Measurements from ENCODE around the gene USP3.

USP3 gene

GRCh38 chr15:63564093-63564492, 59.7 kb downstream of the USP3 start:
- no peaks in the 10 kb centered on the region for H3K4me1 ChIP-seq (ENCODE audit: control extremely low read depth in 1 of 4, control insufficient read depth in 4 of 4, insufficient read depth in 4 of 4, low read length in 3 of 4)
- DNase-seq: no peak
- no peak overlapping the region for H3K4me3 ChIP-seq (ENCODE audit: control insufficient read depth in 1 of 7, extremely low read depth in 1 of 7, insufficient read depth in 4 of 7, low read depth in 2 of 7, low read length in 6 of 7)
- peaks cover 11 to 49% (median 29%) of the 10 kb centered on the region in 4 experiments for H3K36me3 ChIP-seq (ENCODE audit: control insufficient read depth in 4 of 4, insufficient read depth in 4 of 4, low read length in 3 of 4)
- POLR2A ChIA-PET: no interaction called here
- no peaks in the 10 kb centered on the region for H3K9me3 ChIP-seq (ENCODE audit: control extremely low read depth in 1 of 5, control insufficient read depth in 4 of 5, insufficient read depth in 2 of 5, low read depth in 1 of 5, low read length in 4 of 5)
- CTCF ChIA-PET: interaction anchor here (1.0 to 2.6 kb wide), 3 partner anchors 11 to 97 kb away, joined by 3 to 9 read pairs (median 3); no protein-coding TSS in a partner anchor
- 100% methylated on average over 1 of the region's 3 CpGs for WGBS (ENCODE audit: insufficient coverage)
- no peak overlapping the region for H3K27ac ChIP-seq (ENCODE audit: insufficient read depth in 1 of 2, low read depth in 1 of 2, low read length in 2 of 2, poor library complexity in 1 of 2, severe bottlenecking in 2 of 2)
- H3K27me3 ChIP-seq (replicated peaks in 2 of 5; ENCODE audit: control insufficient read depth in 4 of 5, insufficient read depth in 5 of 5, low read length in 4 of 5): no peaks in the 10 kb centered on the region

DNA sequence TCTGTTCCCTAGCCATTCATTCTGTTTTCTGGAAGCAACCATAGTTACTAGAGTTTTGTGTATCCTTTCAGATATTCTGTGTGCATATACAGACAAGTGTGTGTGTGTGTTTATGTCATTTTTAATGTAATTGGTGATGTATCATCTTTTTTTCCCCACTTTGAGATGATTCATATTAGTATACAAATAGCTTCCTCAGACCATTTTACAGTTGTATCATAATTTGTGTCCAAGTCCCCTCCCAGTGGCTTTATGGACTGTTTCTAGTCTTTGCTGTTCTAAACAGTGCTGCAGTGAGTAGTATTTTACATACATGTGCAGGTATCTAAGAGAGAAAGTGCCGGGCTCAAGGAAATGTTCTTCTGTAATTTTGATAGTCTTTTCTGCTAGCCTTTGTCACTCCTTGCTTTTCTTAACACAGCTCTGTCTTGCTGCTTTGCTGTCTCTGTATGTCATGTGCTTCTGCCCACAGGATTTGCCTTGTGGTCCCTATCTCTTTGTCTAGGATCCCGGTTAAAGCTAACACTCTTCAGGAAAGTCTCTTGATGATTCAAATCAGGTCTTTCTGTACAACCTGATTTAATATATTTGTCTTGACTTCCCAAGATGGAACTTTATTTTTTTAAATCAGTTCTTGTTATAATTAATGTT, 61.3 kb downstream of the USP3 start:
- Histone ChIP-seq H3K27me3 (replicated peaks in 2 of 5; ENCODE audit: control insufficient read depth in 4 of 5, insufficient read depth in 5 of 5, low read length in 4 of 5) (no peaks in the 10 kb centered on the region), H3K4me1 (ENCODE audit: control extremely low read depth in 1 of 4, control insufficient read depth in 4 of 4, insufficient read depth in 4 of 4, low read length in 3 of 4) (no peaks in the 10 kb centered on the region), H3K9me3 (ENCODE audit: control extremely low read depth in 1 of 5, control insufficient read depth in 4 of 5, insufficient read depth in 2 of 5, low read depth in 1 of 5, low read length in 4 of 5) (no peaks in the 10 kb centered on the region), H3K4me3 (ENCODE audit: control insufficient read depth in 1 of 7, extremely low read depth in 1 of 7, insufficient read depth in 4 of 7, low read depth in 2 of 7, low read length in 6 of 7) (no peak overlapping the region), H3K27ac (ENCODE audit: insufficient read depth in 1 of 2, low read depth in 1 of 2, low read length in 2 of 2, poor library complexity in 1 of 2, severe bottlenecking in 2 of 2) (no peak overlapping the region), H3K36me3 (ENCODE audit: control insufficient read depth in 4 of 4, insufficient read depth in 4 of 4, low read length in 3 of 4) (peaks cover 11 to 55% (median 37%) of the 10 kb centered on the region in 4 experiments)
- POLR2A ChIA-PET: no interaction called here
- CTCF ChIA-PET: no interaction called here
- no peak for DNase-seq
- WGBS (ENCODE audit: insufficient coverage): 83% methylated on average over 1 of the region's 2 CpGs

GRCh38 chr15:63572749-63573464, 68.5 kb downstream of the USP3 start:
- H3K36me3 ChIP-seq (ENCODE audit: control insufficient read depth in 4 of 4, insufficient read depth in 4 of 4, low read length in 3 of 4): peaks cover 18 to 57% (median 27%) of the 10 kb centered on the region in 4 experiments
- WGBS (ENCODE audit: insufficient coverage): 100% methylated on average over 2 of the region's 7 CpGs
- no peaks in the 10 kb centered on the region for H3K27me3 ChIP-seq (replicated peaks in 2 of 5; ENCODE audit: control insufficient read depth in 4 of 5, insufficient read depth in 5 of 5, low read length in 4 of 5)
- POLR2A ChIA-PET: no interaction called here
- H3K4me1 ChIP-seq (ENCODE audit: control extremely low read depth in 1 of 4, control insufficient read depth in 4 of 4, insufficient read depth in 4 of 4, low read length in 3 of 4): no peaks in the 10 kb centered on the region
- no peak for DNase-seq
- no peaks in the 10 kb centered on the region for H3K9me3 ChIP-seq (ENCODE audit: control extremely low read depth in 1 of 5, control insufficient read depth in 4 of 5, insufficient read depth in 2 of 5, low read depth in 1 of 5, low read length in 4 of 5)
- H3K27ac ChIP-seq (ENCODE audit: insufficient read depth in 1 of 2, low read depth in 1 of 2, low read length in 2 of 2, poor library complexity in 1 of 2, severe bottlenecking in 2 of 2): no peak overlapping the region
- CTCF ChIA-PET: interaction anchor here (0.6 kb wide), 1 partner anchor 280 kb away, joined by 3 read pairs; no protein-coding TSS in a partner anchor
- no peak overlapping the region for H3K4me3 ChIP-seq (ENCODE audit: control insufficient read depth in 1 of 7, extremely low read depth in 1 of 7, insufficient read depth in 4 of 7, low read depth in 2 of 7, low read length in 6 of 7)

DNA sequence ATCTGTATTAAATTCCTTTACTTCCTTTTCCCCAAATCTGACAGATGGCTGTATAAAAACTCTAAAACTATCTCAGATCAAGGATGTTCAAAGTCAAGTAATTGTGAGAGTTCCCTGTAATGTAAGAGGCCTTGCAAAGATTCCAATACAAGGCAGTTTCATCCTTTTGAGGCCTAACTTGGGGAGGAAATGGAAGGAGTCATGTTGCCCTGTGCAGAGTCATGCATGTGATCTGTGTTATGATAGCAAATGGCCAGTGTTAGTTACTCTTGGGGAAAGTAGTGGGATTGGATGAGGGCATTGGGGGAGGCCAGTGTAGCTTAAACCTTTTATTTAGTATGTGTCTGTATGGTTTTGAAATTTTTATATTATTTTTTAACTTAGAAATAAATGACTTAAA, 69.1 kb downstream of the USP3 start:
- Histone ChIP-seq H3K36me3 (ENCODE audit: control insufficient read depth in 4 of 4, insufficient read depth in 4 of 4, low read length in 3 of 4) (peaks cover 18 to 58% (median 27%) of the 10 kb centered on the region in 4 experiments), H3K27ac (ENCODE audit: insufficient read depth in 1 of 2, low read depth in 1 of 2, low read length in 2 of 2, poor library complexity in 1 of 2, severe bottlenecking in 2 of 2) (no peak overlapping the region), H3K9me3 (ENCODE audit: control extremely low read depth in 1 of 5, control insufficient read depth in 4 of 5, insufficient read depth in 2 of 5, low read depth in 1 of 5, low read length in 4 of 5) (no peaks in the 10 kb centered on the region), H3K4me3 (ENCODE audit: control insufficient read depth in 1 of 7, extremely low read depth in 1 of 7, insufficient read depth in 4 of 7, low read depth in 2 of 7, low read length in 6 of 7) (no peak overlapping the region), H3K27me3 (replicated peaks in 2 of 5; ENCODE audit: control insufficient read depth in 4 of 5, insufficient read depth in 5 of 5, low read length in 4 of 5) (no peaks in the 10 kb centered on the region), H3K4me1 (ENCODE audit: control extremely low read depth in 1 of 4, control insufficient read depth in 4 of 4, insufficient read depth in 4 of 4, low read length in 3 of 4) (no peaks in the 10 kb centered on the region)
- POLR2A ChIA-PET: interaction anchor here (0.8 kb wide), 1 partner anchor 70 kb away, joined by 3 read pairs; the partner anchor contains the start of gene USP3
- no peak for DNase-seq
- CTCF ChIA-PET: interaction anchor here (0.6 kb wide), 1 partner anchor 10 kb away, joined by 3 read pairs; no protein-coding TSS in a partner anchor

DNA sequence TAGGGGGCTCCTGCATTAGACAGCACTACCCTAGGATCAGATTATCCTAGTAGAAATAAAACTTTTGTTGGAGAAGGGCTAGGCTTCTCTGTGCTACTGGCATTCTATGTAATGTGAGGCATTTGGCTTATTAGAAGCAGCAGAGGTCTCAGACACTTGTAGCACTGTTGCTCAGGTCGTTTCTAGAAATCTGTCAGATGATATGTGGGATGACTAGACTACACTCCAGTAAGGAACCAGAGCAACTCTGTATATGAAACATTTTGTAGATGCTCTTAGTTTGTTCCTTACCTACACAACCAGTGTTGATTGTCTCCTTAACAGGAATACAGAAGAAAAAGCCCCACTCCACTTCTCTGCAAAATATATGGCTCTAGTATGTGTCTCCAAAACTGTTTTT, 70.9 kb downstream of the USP3 start:
- Histone ChIP-seq H3K4me1 (ENCODE audit: control extremely low read depth in 1 of 4, control insufficient read depth in 4 of 4, insufficient read depth in 4 of 4, low read length in 3 of 4) (no peaks in the 10 kb centered on the region), H3K9me3 (ENCODE audit: control extremely low read depth in 1 of 5, control insufficient read depth in 4 of 5, insufficient read depth in 2 of 5, low read depth in 1 of 5, low read length in 4 of 5) (no peaks in the 10 kb centered on the region), H3K27ac (ENCODE audit: insufficient read depth in 1 of 2, low read depth in 1 of 2, low read length in 2 of 2, poor library complexity in 1 of 2, severe bottlenecking in 2 of 2) (no peak overlapping the region), H3K27me3 (replicated peaks in 2 of 5; ENCODE audit: control insufficient read depth in 4 of 5, insufficient read depth in 5 of 5, low read length in 4 of 5) (no peaks in the 10 kb centered on the region), H3K36me3 (ENCODE audit: control insufficient read depth in 4 of 4, insufficient read depth in 4 of 4, low read length in 3 of 4) (peaks cover 12 to 54% (median 23%) of the 10 kb centered on the region in 4 experiments), H3K4me3 (ENCODE audit: control insufficient read depth in 1 of 7, extremely low read depth in 1 of 7, insufficient read depth in 4 of 7, low read depth in 2 of 7, low read length in 6 of 7) (no peak overlapping the region)
- DNase-seq: no peak
- no CpG with 5 or more reads among the region's 1 CpG for WGBS (ENCODE audit: insufficient coverage)
- CTCF ChIA-PET: no interaction called here
- POLR2A ChIA-PET: no interaction called here

DNA sequence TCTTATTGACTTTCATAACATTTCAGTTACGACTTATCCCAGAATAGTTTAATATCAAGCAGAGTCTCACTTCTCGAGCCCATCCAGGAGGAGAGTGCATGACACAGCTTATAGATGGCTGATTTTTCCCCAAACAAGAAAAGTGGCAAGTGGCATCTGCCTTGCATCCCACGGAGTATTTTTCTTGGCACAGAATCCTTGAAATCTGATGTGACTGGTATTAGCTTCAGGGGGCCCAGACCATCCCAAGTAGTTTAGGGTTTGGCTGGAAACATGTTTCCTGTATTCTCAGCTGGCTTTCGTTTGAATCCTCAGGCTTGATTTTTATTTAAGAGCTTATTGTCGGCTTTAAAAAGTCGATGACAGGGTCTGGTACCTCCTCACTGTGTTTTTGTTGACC, 72.0 kb downstream of the USP3 start:
- no peak overlapping the region for H3K4me3 ChIP-seq (ENCODE audit: control insufficient read depth in 1 of 7, extremely low read depth in 1 of 7, insufficient read depth in 4 of 7, low read depth in 2 of 7, low read length in 6 of 7)
- peaks cover 10 to 45% (median 21%) of the 10 kb centered on the region in 4 experiments for H3K36me3 ChIP-seq (ENCODE audit: control insufficient read depth in 4 of 4, insufficient read depth in 4 of 4, low read length in 3 of 4)
- H3K4me1 ChIP-seq (ENCODE audit: control extremely low read depth in 1 of 4, control insufficient read depth in 4 of 4, insufficient read depth in 4 of 4, low read length in 3 of 4): no peaks in the 10 kb centered on the region
- DNase-seq: no peak
- H3K27ac ChIP-seq (ENCODE audit: insufficient read depth in 1 of 2, low read depth in 1 of 2, low read length in 2 of 2, poor library complexity in 1 of 2, severe bottlenecking in 2 of 2): no peak overlapping the region
- 94% methylated on average over 5 of the region's 6 CpGs for WGBS (ENCODE audit: insufficient coverage)
- no peaks in the 10 kb centered on the region for H3K27me3 ChIP-seq (replicated peaks in 2 of 5; ENCODE audit: control insufficient read depth in 4 of 5, insufficient read depth in 5 of 5, low read length in 4 of 5)
- CTCF ChIA-PET: interaction anchor here (0.7 to 1.6 kb wide), 2 partner anchors 66 to 147 kb away, joined by 4 read pairs; no protein-coding TSS in a partner anchor
- POLR2A ChIA-PET: interaction anchor here (0.6 kb wide), 1 partner anchor 86 kb away, joined by 3 read pairs; no protein-coding TSS in a partner anchor
- no peaks in the 10 kb centered on the region for H3K9me3 ChIP-seq (ENCODE audit: control extremely low read depth in 1 of 5, control insufficient read depth in 4 of 5, insufficient read depth in 2 of 5, low read depth in 1 of 5, low read length in 4 of 5)

DNA sequence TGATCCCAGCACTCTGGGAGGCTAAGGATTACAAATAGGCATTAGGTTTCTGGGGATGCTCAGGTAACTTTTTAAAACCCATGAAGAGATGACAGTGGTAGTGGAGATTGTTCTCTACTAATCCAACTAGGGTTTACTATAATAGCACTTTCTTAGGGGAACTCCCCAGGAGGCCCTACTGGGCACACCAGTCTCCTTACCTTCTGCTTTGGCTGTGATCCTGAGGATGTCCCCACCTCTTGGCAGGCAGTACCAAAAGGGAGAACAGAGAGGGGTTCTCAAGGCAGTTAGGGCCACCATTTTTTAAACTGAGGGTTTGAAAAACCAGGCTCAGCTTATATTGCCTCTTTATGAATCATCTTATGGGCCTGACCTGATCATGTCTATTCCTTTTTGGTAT, 77.8 kb downstream of the USP3 start:
- Histone ChIP-seq H3K4me1 (ENCODE audit: control extremely low read depth in 1 of 4, control insufficient read depth in 4 of 4, insufficient read depth in 4 of 4, low read length in 3 of 4) (no peaks in the 10 kb centered on the region), H3K4me3 (ENCODE audit: control insufficient read depth in 1 of 7, extremely low read depth in 1 of 7, insufficient read depth in 4 of 7, low read depth in 2 of 7, low read length in 6 of 7) (no peak overlapping the region), H3K9me3 (ENCODE audit: control extremely low read depth in 1 of 5, control insufficient read depth in 4 of 5, insufficient read depth in 2 of 5, low read depth in 1 of 5, low read length in 4 of 5) (peaks cover 0 to 4% (median 0%) of the 10 kb centered on the region in 5 experiments), H3K27ac (ENCODE audit: insufficient read depth in 1 of 2, low read depth in 1 of 2, low read length in 2 of 2, poor library complexity in 1 of 2, severe bottlenecking in 2 of 2) (no peak overlapping the region), H3K36me3 (ENCODE audit: control insufficient read depth in 4 of 4, insufficient read depth in 4 of 4, low read length in 3 of 4) (peaks cover 10 to 47% (median 17%) of the 10 kb centered on the region in 4 experiments), H3K27me3 (replicated peaks in 2 of 5; ENCODE audit: control insufficient read depth in 4 of 5, insufficient read depth in 5 of 5, low read length in 4 of 5) (no peaks in the 10 kb centered on the region)
- ChIA-PET POLR2A (interaction anchor here (0.6 kb wide), 1 partner anchor 189 kb away, joined by 4 read pairs; no protein-coding TSS in a partner anchor), CTCF (interaction anchor here (0.9 kb wide), 1 partner anchor 17 kb away, joined by 4 read pairs; no protein-coding TSS in a partner anchor)
- DNase-seq: no peak
